Calu3 (cell line): ENCODE results near the gene ANOS1. TPM values are rescaled to one million over a fixed set of nuclear protein-coding genes. Genes with fewer than 3 reads are reported as not detected.
"Not testable (repeated sequence)": the region's sequence is repeated elsewhere in the genome, so short reads cannot be mapped to it uniquely, and the experiment has no call there.

Experiments used
- BruUV-seq: library from RNA; stranded (reverse); fragments of 400-500 nt; replicated peaks from 2 replicates; lab custom pipeline; 2021; lab: Mats Ljungman, UMichigan
- CTCF ChIA-PET: fragments of 300-600 bp; sonication (Branson Sonifier 250); formaldehyde crosslinking; loops from one replicate; lab custom pipeline; 2022; ENCODE audit warnings: antibody characterized with exemption; lab: Charles Lee
- DNase-seq: peaks from one replicate; pipeline ENCODE4 v3.0.0; 2022
- H3K27ac Mint-ChIP-seq: one replicate; pipeline ENCODE4 v1.8.0; 2022; ENCODE audit warnings: mixed read lengths; ENCODE audit not compliant: unreplicated experiment
- H3K27me3 Mint-ChIP-seq: one replicate; pipeline ENCODE4 v1.8.0; 2022; ENCODE audit warnings: mixed read lengths; ENCODE audit not compliant: unreplicated experiment
- H3K36me3 Mint-ChIP-seq: one replicate; pipeline ENCODE4 v1.8.0; 2022; ENCODE audit warnings: mild to moderate bottlenecking, moderate library complexity, mixed read lengths; ENCODE audit not compliant: insufficient read depth, unreplicated experiment
- H3K4me1 Mint-ChIP-seq: one replicate; pipeline ENCODE4 v1.8.0; 2022; ENCODE audit warnings: mild to moderate bottlenecking, low read depth, mixed read lengths; ENCODE audit not compliant: unreplicated experiment
- H3K4me3 Mint-ChIP-seq: one replicate; pipeline ENCODE4 v1.8.0; 2022; ENCODE audit warnings: mild to moderate bottlenecking, low read depth, moderate library complexity, mixed read lengths; ENCODE audit not compliant: unreplicated experiment
- H3K9me3 Mint-ChIP-seq: one replicate; pipeline ENCODE4 v1.8.0; 2022; ENCODE audit warnings: low read depth, mixed read lengths; ENCODE audit not compliant: unreplicated experiment
- CTCF ChIP-seq: fragments of 200-600 bp; IDR thresholded peaks from one replicate; pipeline ENCODE4 v1.8.0; 2022; ENCODE audit warnings: antibody characterized with exemption; ENCODE audit not compliant: unreplicated experiment
- intact Hi-C: fragments of 100-400 bp; cut with micrococcal nuclease; formaldehyde crosslinking; loops from one replicate; pipeline ENCODE4 v1.10.0; 2022; ENCODE audit not compliant: unreplicated experiment
- total RNA-seq: library from RNA; stranded (reverse); gene quantifications from 2 replicates; pipeline ENCODE4 v1.2.3, GENCODE V29; 2022

Gene ANOS1
- total RNA-seq, 1 experiment from 2014 or later: 0.33 TPM

GRCh38 chrX:8520791-8521190 lies 211.1 kb downstream of the ANOS1 start:
- no peaks in the 10 kb centered on the region for H3K4me1 Mint-ChIP-seq
- CTCF ChIA-PET: no interaction called here
- BruUV-seq: no TSS peak
- H3K27me3 Mint-ChIP-seq: no peaks in the 10 kb centered on the region
- TF ChIP-seq CTCF: no peak
- no peak overlapping the region for H3K27ac Mint-ChIP-seq
- intact Hi-C loops: no loop called here
- no peak for DNase-seq
- no peak overlapping the region for H3K4me3 Mint-ChIP-seq
- peaks cover 7% of the 10 kb centered on the region for H3K9me3 Mint-ChIP-seq
- H3K36me3 Mint-ChIP-seq: no peaks in the 10 kb centered on the region

GRCh38 chrX:8520178-8520577 lies 211.8 kb downstream of the ANOS1 start:
- intact Hi-C loops: no loop called here
- H3K27ac Mint-ChIP-seq: no peak overlapping the region
- no peaks in the 10 kb centered on the region for H3K36me3 Mint-ChIP-seq
- no peak for TF ChIP-seq CTCF
- BruUV-seq: no TSS peak
- no peaks in the 10 kb centered on the region for H3K27me3 Mint-ChIP-seq
- no peak overlapping the region for H3K4me3 Mint-ChIP-seq
- CTCF ChIA-PET: no interaction called here
- H3K4me1 Mint-ChIP-seq: no peaks in the 10 kb centered on the region
- H3K9me3 Mint-ChIP-seq: peaks cover 7% of the 10 kb centered on the region
- DNase-seq: no peak

GRCh38 chrX:8504451-8504850 lies 227.5 kb downstream of the ANOS1 start:
- BruUV-seq: no TSS peak
- DNase-seq: no peak
- intact Hi-C loops: no loop called here
- peaks cover 7% of the 10 kb centered on the region for H3K9me3 Mint-ChIP-seq
- no peaks in the 10 kb centered on the region for H3K27me3 Mint-ChIP-seq
- no peak overlapping the region for H3K4me3 Mint-ChIP-seq
- no peaks in the 10 kb centered on the region for H3K36me3 Mint-ChIP-seq
- H3K4me1 Mint-ChIP-seq: no peaks in the 10 kb centered on the region
- TF ChIP-seq CTCF: no peak
- H3K27ac Mint-ChIP-seq: no peak overlapping the region
- CTCF ChIA-PET: no interaction called here

GRCh38 chrX:8502101-8502500 lies 229.8 kb downstream of the ANOS1 start:
- H3K36me3 Mint-ChIP-seq, H3K27ac Mint-ChIP-seq, H3K4me3 Mint-ChIP-seq, BruUV-seq, H3K4me1 Mint-ChIP-seq, DNase-seq, CTCF ChIA-PET, intact Hi-C loops, H3K9me3 Mint-ChIP-seq, H3K27me3 Mint-ChIP-seq: not testable (repeated sequence)

- Mint-ChIP-seq H3K4me3 (no peak overlapping the region), H3K36me3 (no peaks in the 10 kb centered on the region), H3K4me1 (no peaks in the 10 kb centered on the region), H3K27ac (no peak overlapping the region), H3K9me3 (peaks cover 7% of the 10 kb centered on the region), H3K27me3 (no peaks in the 10 kb centered on the region)
- DNase-seq: no peak
- CTCF ChIA-PET: no interaction called here
- intact Hi-C loops: no loop called here
- no TSS peak for BruUV-seq
- TF ChIP-seq CTCF: no peak
Observed at GRCh38 chrX:8500203-8500602, 231.7 kb downstream of the ANOS1 start.

- H3K36me3 Mint-ChIP-seq, intact Hi-C loops, DNase-seq, H3K27ac Mint-ChIP-seq, H3K4me1 Mint-ChIP-seq, H3K4me3 Mint-ChIP-seq, H3K9me3 Mint-ChIP-seq, BruUV-seq, CTCF ChIA-PET, H3K27me3 Mint-ChIP-seq: not testable (repeated sequence)
Observed at GRCh38 chrX:8495036-8495435, 236.9 kb downstream of the ANOS1 start.
